GM10847 (cell line): ENCODE data around the gene BCO2.

Experiments
- POLR2A ChIP-seq: IDR thresholded peaks from 2 replicates; pipeline ENCODE4 v1.6.1; 2011; ENCODE audit not compliant: insufficient read length; ENCODE audit errors: extremely low read depth

BCO2 gene

GRCh38 chr11:112174789-112175598 is at the start of gene BCO2:
BCO2 (plus strand) TSS chr11:112175512; CDS start chr11:112175602, 90 bp downstream.
- no peak for TF ChIP-seq POLR2A

- TF ChIP-seq POLR2A = no peak
These were observed 48.3 kb upstream of the BCO2 start for GRCh38 chr11:112127056-112127455.

GRCh38 chr11:112128483-112129121 is 46.7 kb upstream of the BCO2 start:
- TF ChIP-seq POLR2A = no peak

- no peak for TF ChIP-seq POLR2A
These were observed 45.7 kb upstream of the BCO2 start for GRCh38 chr11:112129656-112130055.

GRCh38 chr11:112132737-112133136 is 42.6 kb upstream of the BCO2 start:
- TF ChIP-seq POLR2A = no peak

GRCh38 chr11:112134473-112134872 is 40.8 kb upstream of the BCO2 start:
- TF ChIP-seq POLR2A = no peak

GRCh38 chr11:112143597-112143996 is 31.7 kb upstream of the BCO2 start:
- TF ChIP-seq POLR2A = no peak

- TF ChIP-seq POLR2A = no peak
These were observed 24.8 kb upstream of the BCO2 start for GRCh38 chr11:112150517-112150916.

- TF ChIP-seq POLR2A = no peak
These were observed 19.0 kb upstream of the BCO2 start for GRCh38 chr11:112156153-112156955.

- no peak for TF ChIP-seq POLR2A
These were observed 18.2 kb upstream of the BCO2 start for GRCh38 chr11:112156956-112157766.

GRCh38 chr11:112159098-112160065 is 15.9 kb upstream of the BCO2 start:
- TF ChIP-seq POLR2A = no peak

GRCh38 chr11:112160091-112160848 is 15.0 kb upstream of the BCO2 start:
- no peak for TF ChIP-seq POLR2A

GRCh38 chr11:112161012-112161411 is 14.3 kb upstream of the BCO2 start:
- TF ChIP-seq POLR2A = no peak
